GM12878 (cell line): ENCODE measurements around the gene GPC6. TPM values are rescaled to one million over a fixed set of nuclear protein-coding genes. Genes with fewer than 3 reads are reported as not detected.

Source experiments
- ATAC-seq: fragments of 200-7000 bp; cut with Tn5 transposase; 3 replicates; pipeline ENCODE4 v1.9.1; 2020; ENCODE audit warnings: mild to moderate bottlenecking, moderate library complexity
- BruUV-seq: library from RNA; stranded (reverse); fragments of 400-500 nt; replicated peaks from 2 replicates; lab custom pipeline; 2021; lab: Mats Ljungman, UMichigan
- CTCF ChIA-PET: fragments of 300-600 bp; sonication (Branson Sonifier 250); formaldehyde crosslinking; extraction: SDS; loops from one replicate; lab custom pipeline; 2021; ENCODE audit warnings: inconsistent platforms; lab: Yijun Ruan, JAX
- POLR2A ChIA-PET: fragments of 350-600 bp; formaldehyde crosslinking; extraction: SDS; loops from one replicate; lab custom pipeline; 2021; ENCODE audit warnings: inconsistent platforms; lab: Charles Lee
- RAD21 ChIA-PET: fragments of 300-600 bp; sonication (Branson Sonifier 250); formaldehyde crosslinking; loops from one replicate; lab custom pipeline; 2023; ENCODE audit warnings: antibody characterized with exemption; ENCODE audit not compliant: unreplicated experiment; lab: Charles Lee
- SMC1A ChIA-PET: fragments of 300-600 bp; sonication (Branson Sonifier 250); formaldehyde crosslinking; loops from one replicate; lab custom pipeline; 2023; ENCODE audit not compliant: unreplicated experiment, uncharacterized antibody; lab: Charles Lee
- DNase-seq: peaks from one replicate; pipeline ENCODE4 v3.0.0-alpha.2; 2011; ENCODE audit warnings: low read depth, low spot score
- FAIRE-seq: peaks from 3 replicates; lab custom pipeline; 2011; peaks lifted over from hg19 to GRCh38; lab: Jason Lieb, UNC
- H2AFZ ChIP-seq: 2 replicates; pipeline ENCODE4 v1.6.0; 2011; ENCODE audit warnings: low read depth, low read length, control low read depth; ENCODE audit not compliant: control insufficient read depth
- H3K27ac ChIP-seq: 2 replicates; pipeline ENCODE4 v1.5.1; 2011; ENCODE audit warnings: control low read depth; ENCODE audit not compliant: control insufficient read depth, insufficient read depth
- H3K27me3 ChIP-seq, 2 experiments: replicated peaks in 1 of 2; 2 replicates each; pipeline versions ENCODE4 v1.6.0 to v1.6.1; 2011; ENCODE audit warnings: low read length in 1 of 2; ENCODE audit not compliant: control insufficient read depth in 2 of 2, insufficient read depth in 2 of 2
- H3K36me3 ChIP-seq, 2 experiments: 2 replicates each; pipeline ENCODE4 v1.5.1; 2011; ENCODE audit warnings: low read length in 1 of 2; ENCODE audit not compliant: control insufficient read depth in 2 of 2, insufficient read depth in 2 of 2
- H3K4me1 ChIP-seq: 2 replicates; pipeline ENCODE4 v1.6.1; 2011; ENCODE audit warnings: mild to moderate bottlenecking, low read length, moderate library complexity, mixed read lengths; ENCODE audit not compliant: control insufficient read depth, insufficient read depth
- H3K4me2 ChIP-seq: 2 replicates; pipeline ENCODE4 v1.6.0; 2011; ENCODE audit warnings: control low read depth; ENCODE audit not compliant: control insufficient read depth, insufficient read depth
- H3K4me3 ChIP-seq: fragments of 200-600 bp; sonication (generic); 2 replicates; pipeline ENCODE4 v1.5.1; 2016
- H3K79me2 ChIP-seq: 2 replicates; pipeline ENCODE4 v1.6.0; 2011; ENCODE audit warnings: low read length; ENCODE audit not compliant: control insufficient read depth, insufficient read depth
- H3K9ac ChIP-seq: 2 replicates; pipeline ENCODE4 v1.8.0; 2011; ENCODE audit warnings: low read length, control low read depth, mixed read lengths; ENCODE audit not compliant: control insufficient read depth, insufficient read depth
- H3K9me3 ChIP-seq: replicated peaks from 3 replicates; pipeline ENCODE4 v1.5.1; 2011; ENCODE audit warnings: mild to moderate bottlenecking, low read length; ENCODE audit not compliant: control insufficient read depth, insufficient read depth
- H4K20me1 ChIP-seq: 2 replicates; pipeline ENCODE4 v1.6.0; 2011; ENCODE audit not compliant: control insufficient read depth, insufficient read depth
- ATF3 ChIP-seq: IDR thresholded peaks from 2 replicates; pipeline ENCODE4 v1.6.1; 2011; ENCODE audit warnings: low read depth, mild to moderate bottlenecking, low read length, moderate library complexity, borderline replicate concordance; ENCODE audit errors: extremely low read depth
- BACH1 ChIP-seq: fragments of 450-650 bp; IDR thresholded peaks from 2 replicates; pipeline ENCODE4 v1.6.1; 2017; ENCODE audit warnings: mild to moderate bottlenecking, borderline replicate concordance
- BCLAF1 ChIP-seq: fragments of 450-650 bp; IDR thresholded peaks from 2 replicates; pipeline ENCODE4 v1.6.1; 2017; ENCODE audit warnings: antibody characterized with exemption, mild to moderate bottlenecking, moderate library complexity
- BHLHE40 ChIP-seq, 2 experiments: fragments of 450-650 bp in 1 of 2; IDR thresholded peaks; 2 replicates each; pipeline ENCODE4 v1.6.1; 2011 to 2017; ENCODE audit warnings: low read depth in 2 of 2, borderline replicate concordance in 1 of 2, improper control_type of control experiment in 1 of 2, low read length in 1 of 2, mild to moderate bottlenecking in 1 of 2
- CBX3 ChIP-seq: fragments of 200-600 bp; sonication (generic); IDR thresholded peaks from 2 replicates; pipeline ENCODE4 v1.6.1; 2016; ENCODE audit warnings: low read depth, borderline replicate concordance
- CEBPB ChIP-seq, 2 experiments: fragments of 150-350 bp in 1 of 2; IDR thresholded peaks; 2 replicates each; pipeline ENCODE4 v1.6.1; 2012 to 2014; ENCODE audit warnings: low read depth in 2 of 2, low read length in 2 of 2, borderline replicate concordance in 1 of 2, inconsistent platforms in 1 of 2
- ETV6 ChIP-seq, 2 experiments: fragments of 450-650 bp in 1 of 2; IDR thresholded peaks in 1 of 2; conservative IDR thresholded peaks in 1 of 2; 2 replicates each; pipeline ENCODE4 v1.6.1; 2014; ENCODE audit warnings: antibody characterized with exemption in 1 of 2, borderline replicate concordance in 1 of 2, low read depth in 1 of 2, mild to moderate bottlenecking in 1 of 2, moderate library complexity in 1 of 2
- FOS ChIP-seq: IDR thresholded peaks from 3 replicates; pipeline ENCODE4 v1.6.1; 2011; ENCODE audit warnings: borderline replicate concordance; ENCODE audit not compliant: insufficient read length; ENCODE audit errors: extremely low read depth
- MTA2 ChIP-seq: fragments of 450-650 bp; IDR thresholded peaks from 2 replicates; pipeline ENCODE4 v1.6.1; 2016; ENCODE audit warnings: low read depth, mild to moderate bottlenecking, moderate library complexity
- MXI1 ChIP-seq: fragments of 150-350 bp; IDR thresholded peaks from 2 replicates; pipeline ENCODE4 v1.6.1; 2011; ENCODE audit warnings: low read depth, mild to moderate bottlenecking, inconsistent platforms, low read length, improper control_type of control experiment
- NR2C2 ChIP-seq: IDR thresholded peaks from 2 replicates; pipeline ENCODE4 v1.6.1; 2011; ENCODE audit warnings: borderline replicate concordance, low read depth; ENCODE audit not compliant: control insufficient read depth, insufficient read length
- RBBP5 ChIP-seq: fragments of 200-600 bp; sonication (generic); conservative IDR thresholded peaks from 2 replicates; pipeline ENCODE4 v1.6.1; 2016
- SMAD5 ChIP-seq: IDR thresholded peaks from 2 replicates; pipeline ENCODE4 v1.6.1; 2016; ENCODE audit warnings: antibody characterized with exemption, low read depth
- ZNF274 ChIP-seq: IDR thresholded peaks from one replicate; pipeline ENCODE4 v1.8.0; 2011; ENCODE audit not compliant: insufficient read length, insufficient read depth
- WGBS: methylation state at CpG from one replicate; pipeline ENCODE4 v1.1.6; 2016; ENCODE audit warnings: low lambda C conversion rate; ENCODE audit not compliant: insufficient replicate concordance, insufficient coverage; ENCODE audit errors: missing lambda C conversion rate; 5-methylcytosine and 5-hydroxymethylcytosine counted together
- in situ Hi-C: fragments of 300-500 bp; cut with MboI; formaldehyde crosslinking; loops from 9 replicates; pipeline ENCODE4 v1.14.3; 2018; ENCODE audit warnings: mixed read lengths
- intact Hi-C: fragments of 100-400 bp; cut with micrococcal nuclease; formaldehyde crosslinking; loops from one replicate; pipeline ENCODE4 v1.14.2; 2022; ENCODE audit not compliant: unreplicated experiment
- polyA plus RNA-seq, 11 experiments: library from polyadenylated mRNA; depleted of rRNA in 4 of 11; unstranded in 6 of 11; stranded (reverse) in 5 of 11; fragments of >200 nt; fragmentation: Nextera tagmentation in 4 of 11; fragmentation: Illumina TruSeq in 1 of 11; extraction: Ambion mirVana in 4 of 11; extraction: Trizol in 1 of 11; gene quantifications; 1 replicate in 1 of 11; 2 replicates in 10 of 11; pipeline versions ENCODE4 v1.2.1 to v1.2.3, GENCODE V29; 2011 to 2016; ENCODE audit warnings: inconsistent platforms in 2 of 11, missing spikeins in 2 of 11, low read depth in 1 of 11
- total RNA-seq, 4 experiments: library from RNA; depleted of rRNA in 3 of 4; stranded (reverse); fragments of >200 nt in 3 of 4; fragmentation: Illumina TruSeq in 1 of 4; extraction: Trizol in 1 of 4; gene quantifications; 2 replicates each; pipeline versions ENCODE4 v1.2.1 to v1.2.3, GENCODE V29; 2013 to 2021

The GPC6 gene
- total and polyA plus RNA-seq, 10 of the 15 experiments (the other 5 are each of a cell fraction or from before 2014, with no cell fraction given) = 0.03 to 0.04 (median 0.03) TPM; not detected in 7

GRCh38 chr13:93646245-93646644, 419.6 kb downstream of the GPC6 start (continued):
- TF ChIP-seq CBX3 (no peak), RBBP5 (no peak), BHLHE40 (IDR thresholded peaks at IDR 0.05; ENCODE audit: borderline replicate concordance in 1 of 2, low read depth in 2 of 2, low read length in 1 of 2) (no peak)

GRCh38 chr13:93649496-93649895, 422.9 kb downstream of the GPC6 start:
- ChIA-PET RAD21 (no interaction called here), SMC1A (no interaction called here), CTCF (no interaction called here), POLR2A (no interaction called here)
- no peaks in the 10 kb centered on the region for H3K4me1 ChIP-seq
- no peaks in the 10 kb centered on the region for H3K27me3 ChIP-seq
- no TSS peak for BruUV-seq
- no peak for DNase-seq
- H3K9ac ChIP-seq = no peak overlapping the region
- H3K36me3 ChIP-seq = no peaks in the 10 kb centered on the region
- ATAC-seq = no peak
- in situ Hi-C loops (no loop called here), intact Hi-C loops (no loop called here)
- H4K20me1 ChIP-seq = no peaks in the 10 kb centered on the region
- H2AFZ ChIP-seq = no peak overlapping the region
- no peaks in the 10 kb centered on the region for H3K9me3 ChIP-seq
- H3K79me2 ChIP-seq = no peaks in the 10 kb centered on the region
- no peak for TF ChIP-seq SMAD5
- TF ChIP-seq ATF3 = no peak
- no peak for TF ChIP-seq FOS
- H3K4me3 ChIP-seq = no peak overlapping the region
- no peak for FAIRE-seq
- no peak overlapping the region for H3K4me2 ChIP-seq
- no peak overlapping the region for H3K27ac ChIP-seq
- 22% methylated on average over 2 of the region's 2 CpGs for WGBS

- ChIA-PET SMC1A (no interaction called here), CTCF (no interaction called here), RAD21 (no interaction called here), POLR2A (no interaction called here)
- H3K4me2 ChIP-seq = no peak overlapping the region
- H4K20me1 ChIP-seq = no peaks in the 10 kb centered on the region
- intact Hi-C loops = no loop called here
- H3K4me3 ChIP-seq = no peak overlapping the region
- no peaks in the 10 kb centered on the region for H3K27me3 ChIP-seq
- FAIRE-seq (no peak), DNase-seq (no peak), ATAC-seq (no peak)
- BruUV-seq = no TSS peak
- H3K27ac ChIP-seq = no peak overlapping the region
- in situ Hi-C loops = no loop called here
- H3K4me1 ChIP-seq = no peaks in the 10 kb centered on the region
- no peaks in the 10 kb centered on the region for H3K79me2 ChIP-seq
- no peak overlapping the region for H3K9ac ChIP-seq
- H3K9me3 ChIP-seq = no peaks in the 10 kb centered on the region
- WGBS = 46% methylated on average over 3 of the region's 3 CpGs
- H3K36me3 ChIP-seq = no peaks in the 10 kb centered on the region
- no peak overlapping the region for H2AFZ ChIP-seq
- TF ChIP-seq ZNF274 (no peak), BACH1 (no peak), CEBPB (IDR thresholded peaks at IDR 0.05; ENCODE audit: borderline replicate concordance in 1 of 2, low read depth in 2 of 2, low read length in 2 of 2) (no peak), MTA2 (no peak), NR2C2 (no peak), ETV6 (conservative IDR thresholded peaks at IDR 0.05 in 1 of 2, IDR thresholded peaks at IDR 0.05 in 1 of 2; ENCODE audit: borderline replicate concordance in 1 of 2, low read depth in 1 of 2) (no peak), MXI1 (no peak), BCLAF1 (no peak)
Measured at GRCh38 chr13:93653776-93654175, 427.2 kb downstream of the GPC6 start.
